Measurements from ENCODE around the gene PPIL6.

The PPIL6 gene

DNA sequence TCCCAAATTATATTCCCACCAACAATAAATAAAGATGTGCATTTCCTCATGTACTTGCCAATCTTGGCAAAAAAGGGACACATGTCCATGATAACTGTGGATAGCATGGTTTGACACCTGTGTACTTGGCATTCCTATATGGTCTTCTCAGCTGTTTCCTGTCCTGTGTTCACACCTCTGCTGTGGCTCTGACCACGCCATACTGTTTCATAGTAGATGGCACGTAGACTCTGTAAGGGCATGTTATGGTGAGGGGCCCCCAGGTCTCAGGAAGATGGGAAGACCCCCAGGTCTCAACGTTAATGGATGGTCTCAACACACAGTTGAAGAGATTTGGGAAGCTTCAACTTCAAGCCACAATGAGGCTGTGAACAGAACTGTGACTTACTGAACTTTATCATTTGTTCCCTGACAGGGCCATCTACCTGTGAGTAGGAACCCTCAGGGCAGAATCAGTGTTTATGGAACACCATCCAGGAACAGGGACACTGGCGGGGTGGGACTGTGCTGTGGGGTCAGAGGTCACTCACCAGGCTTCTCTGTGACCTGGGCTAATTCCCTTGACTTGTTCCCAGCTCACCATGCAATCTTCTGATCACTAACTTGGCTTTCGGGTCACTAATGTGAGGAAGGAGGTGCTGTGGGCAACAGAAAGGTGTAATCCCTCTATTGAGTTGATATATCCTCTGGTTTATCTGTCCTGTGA, 30.8 kb upstream of the PPIL6 start:
- Histone ChIP-seq H3K4me1 (ENCODE audit: control insufficient read depth, insufficient read depth, low read depth, low read length) (peaks cover 4% of the 10 kb centered on the region), H3K27me3 (ENCODE audit: control insufficient read depth in 1 of 2, insufficient read depth in 1 of 2, low read length in 2 of 2) (no peaks in the 10 kb centered on the region), H4K8ac (ENCODE audit: low read length) (no peak overlapping the region), H3K4me2 (ENCODE audit: low read length, poor library complexity, severe bottlenecking) (no peak overlapping the region), H2AK5ac (ENCODE audit: low read length, severe bottlenecking) (no peak overlapping the region), H3K14ac (ENCODE audit: low read length in 2 of 2) (no peak overlapping the region), H3K4me3 (ENCODE audit: insufficient read depth in 1 of 2, low read depth in 1 of 2, low read length in 2 of 2) (no peak overlapping the region), H3K18ac (ENCODE audit: low read depth in 1 of 2, low read length in 2 of 2) (no peak overlapping the region), H2BK5ac (ENCODE audit: low read depth, low read length, poor library complexity, severe bottlenecking) (no peak overlapping the region), H3K9me3 (ENCODE audit: control insufficient read depth, low read length) (no peaks in the 10 kb centered on the region), H2AFZ (ENCODE audit: low read depth, low read length) (no peak overlapping the region), H3K36me3 (ENCODE audit: control insufficient read depth in 1 of 2, insufficient read depth in 2 of 2, low read depth in 1 of 2, low read length in 2 of 2) (peaks cover 53 to 98% of the 10 kb centered on the region in 2 experiments), H2BK12ac (ENCODE audit: low read length in 2 of 2) (no peak overlapping the region), H3K23ac (ENCODE audit: low read length in 2 of 2) (no peak overlapping the region), H3K4ac (ENCODE audit: low read depth in 1 of 2, low read length in 2 of 2) (no peak overlapping the region), H3K79me1 (replicated peaks; ENCODE audit: low read length, poor library complexity, severe bottlenecking) (peaks cover 57% of the 10 kb centered on the region), H4K91ac (ENCODE audit: low read length) (no peak overlapping the region), H2BK15ac (ENCODE audit: low read depth, poor library complexity, severe bottlenecking) (no peak overlapping the region), H3K9ac (ENCODE audit: low read length) (no peak overlapping the region), H2BK120ac (ENCODE audit: low read depth, low read length) (no peak overlapping the region), H3K27ac (ENCODE audit: low read length, poor library complexity, severe bottlenecking) (no peak overlapping the region)
- no peak for DNase-seq
- WGBS = 100% methylated on average over 5 of the region's 5 CpGs

DNA sequence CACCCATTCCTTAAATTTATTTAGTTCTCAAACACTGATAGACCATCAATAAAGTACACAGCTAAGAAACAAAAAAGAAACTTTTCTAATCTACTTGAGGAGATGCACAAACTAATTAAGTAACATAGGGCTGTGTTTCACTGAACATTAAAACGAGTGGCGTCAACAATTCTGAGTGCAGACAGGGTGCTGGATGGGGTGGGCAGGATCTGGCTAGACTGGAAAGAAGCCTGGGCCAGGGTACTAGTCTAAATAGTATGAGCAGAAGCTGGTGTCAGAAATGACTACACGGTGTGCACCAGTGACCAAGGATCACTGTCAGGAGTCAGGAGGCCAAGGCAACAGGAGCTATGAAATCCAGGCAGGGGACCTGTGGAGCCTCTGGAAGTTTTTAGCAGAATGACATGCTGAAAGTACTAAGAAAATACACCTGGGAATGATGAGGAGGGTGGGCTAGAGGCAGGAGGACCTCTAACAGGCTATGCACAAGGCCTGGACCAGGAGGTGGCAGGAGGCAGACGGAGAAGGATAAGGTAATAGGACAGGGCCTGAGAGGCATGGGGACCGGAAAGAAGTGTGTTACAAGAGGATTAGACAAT, 29.3 kb upstream of the PPIL6 start:
- no peak overlapping the region for H2AFZ ChIP-seq (ENCODE audit: low read depth, low read length)
- H3K4ac ChIP-seq (ENCODE audit: low read depth in 1 of 2, low read length in 2 of 2) = no peak overlapping the region
- H3K9ac ChIP-seq (ENCODE audit: low read length) = no peak overlapping the region
- H3K27me3 ChIP-seq (ENCODE audit: control insufficient read depth in 1 of 2, insufficient read depth in 1 of 2, low read length in 2 of 2) = no peaks in the 10 kb centered on the region
- no peak overlapping the region for H2AK5ac ChIP-seq (ENCODE audit: low read length, severe bottlenecking)
- no peak overlapping the region for H4K91ac ChIP-seq (ENCODE audit: low read length)
- H2BK12ac ChIP-seq (ENCODE audit: low read length in 2 of 2) = no peak overlapping the region
- H2BK15ac ChIP-seq (ENCODE audit: low read depth, poor library complexity, severe bottlenecking) = no peak overlapping the region
- H3K4me2 ChIP-seq (ENCODE audit: low read length, poor library complexity, severe bottlenecking) = no peak overlapping the region
- no peak overlapping the region for H3K27ac ChIP-seq (ENCODE audit: low read length, poor library complexity, severe bottlenecking)
- peaks cover 1% of the 10 kb centered on the region for H3K4me1 ChIP-seq (ENCODE audit: control insufficient read depth, insufficient read depth, low read depth, low read length)
- no peak overlapping the region for H2BK5ac ChIP-seq (ENCODE audit: low read depth, low read length, poor library complexity, severe bottlenecking)
- H3K9me3 ChIP-seq (ENCODE audit: control insufficient read depth, low read length) = no peaks in the 10 kb centered on the region
- H2BK120ac ChIP-seq (ENCODE audit: low read depth, low read length) = no peak overlapping the region
- 98% methylated on average over 4 of the region's 5 CpGs for WGBS
- H3K36me3 ChIP-seq (ENCODE audit: control insufficient read depth in 1 of 2, insufficient read depth in 2 of 2, low read depth in 1 of 2, low read length in 2 of 2) = peaks cover 59 to 98% of the 10 kb centered on the region in 2 experiments
- H3K14ac ChIP-seq (ENCODE audit: low read length in 2 of 2) = no peak overlapping the region
- H3K18ac ChIP-seq (ENCODE audit: low read depth in 1 of 2, low read length in 2 of 2) = no peak overlapping the region
- no peak overlapping the region for H3K4me3 ChIP-seq (ENCODE audit: insufficient read depth in 1 of 2, low read depth in 1 of 2, low read length in 2 of 2)
- no peak for DNase-seq
- H3K79me1 ChIP-seq (replicated peaks; ENCODE audit: low read length, poor library complexity, severe bottlenecking) = peaks cover 59% of the 10 kb centered on the region
- no peak overlapping the region for H3K23ac ChIP-seq (ENCODE audit: low read length in 2 of 2)
- no peak overlapping the region for H4K8ac ChIP-seq (ENCODE audit: low read length)

DNA sequence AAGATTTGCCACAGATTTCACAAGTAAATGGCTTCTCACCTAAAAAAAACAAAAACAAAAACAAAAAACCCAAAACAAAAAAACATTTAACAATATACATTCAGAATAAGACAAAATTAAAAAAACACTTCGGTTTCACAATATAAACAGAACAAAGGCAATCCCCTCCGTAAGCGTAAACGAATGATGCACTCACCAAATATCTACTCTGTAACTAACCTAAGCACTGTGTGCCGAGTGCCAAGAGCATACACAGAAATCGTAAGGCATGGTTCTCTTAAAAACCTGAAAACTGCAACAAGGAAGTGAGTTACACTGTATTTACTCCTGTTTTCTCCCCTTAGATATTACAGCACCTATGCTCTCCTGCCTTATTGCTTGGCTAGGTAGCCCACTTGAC, 27.3 kb upstream of the PPIL6 start:
- Histone ChIP-seq H2BK120ac (ENCODE audit: low read depth, low read length) (no peak overlapping the region), H3K36me3 (ENCODE audit: control insufficient read depth in 1 of 2, insufficient read depth in 2 of 2, low read depth in 1 of 2, low read length in 2 of 2) (peaks cover 46 to 98% of the 10 kb centered on the region in 2 experiments), H3K79me1 (replicated peaks; ENCODE audit: low read length, poor library complexity, severe bottlenecking) (peaks cover 48% of the 10 kb centered on the region), H2BK5ac (ENCODE audit: low read depth, low read length, poor library complexity, severe bottlenecking) (no peak overlapping the region), H3K18ac (ENCODE audit: low read depth in 1 of 2, low read length in 2 of 2) (no peak overlapping the region), H2BK15ac (ENCODE audit: low read depth, poor library complexity, severe bottlenecking) (no peak overlapping the region), H3K9ac (ENCODE audit: low read length) (no peak overlapping the region), H3K4me2 (ENCODE audit: low read length, poor library complexity, severe bottlenecking) (no peak overlapping the region), H3K23ac (ENCODE audit: low read length in 2 of 2) (no peak overlapping the region), H4K8ac (ENCODE audit: low read length) (no peak overlapping the region), H3K14ac (ENCODE audit: low read length in 2 of 2) (no peak overlapping the region), H2AFZ (ENCODE audit: low read depth, low read length) (no peak overlapping the region), H4K91ac (ENCODE audit: low read length) (no peak overlapping the region), H3K4me1 (ENCODE audit: control insufficient read depth, insufficient read depth, low read depth, low read length) (no peaks in the 10 kb centered on the region), H2BK12ac (ENCODE audit: low read length in 2 of 2) (no peak overlapping the region), H3K9me3 (ENCODE audit: control insufficient read depth, low read length) (no peaks in the 10 kb centered on the region), H2AK5ac (ENCODE audit: low read length, severe bottlenecking) (no peak overlapping the region), H3K4me3 (ENCODE audit: insufficient read depth in 1 of 2, low read depth in 1 of 2, low read length in 2 of 2) (no peak overlapping the region), H3K27me3 (ENCODE audit: control insufficient read depth in 1 of 2, insufficient read depth in 1 of 2, low read length in 2 of 2) (no peaks in the 10 kb centered on the region), H3K4ac (ENCODE audit: low read depth in 1 of 2, low read length in 2 of 2) (no peak overlapping the region), H3K27ac (ENCODE audit: low read length, poor library complexity, severe bottlenecking) (no peak overlapping the region)
- DNase-seq = peak; percentile 52
- 70% methylated on average over 6 of the region's 6 CpGs for whole genome bisulfite sequencing

DNA sequence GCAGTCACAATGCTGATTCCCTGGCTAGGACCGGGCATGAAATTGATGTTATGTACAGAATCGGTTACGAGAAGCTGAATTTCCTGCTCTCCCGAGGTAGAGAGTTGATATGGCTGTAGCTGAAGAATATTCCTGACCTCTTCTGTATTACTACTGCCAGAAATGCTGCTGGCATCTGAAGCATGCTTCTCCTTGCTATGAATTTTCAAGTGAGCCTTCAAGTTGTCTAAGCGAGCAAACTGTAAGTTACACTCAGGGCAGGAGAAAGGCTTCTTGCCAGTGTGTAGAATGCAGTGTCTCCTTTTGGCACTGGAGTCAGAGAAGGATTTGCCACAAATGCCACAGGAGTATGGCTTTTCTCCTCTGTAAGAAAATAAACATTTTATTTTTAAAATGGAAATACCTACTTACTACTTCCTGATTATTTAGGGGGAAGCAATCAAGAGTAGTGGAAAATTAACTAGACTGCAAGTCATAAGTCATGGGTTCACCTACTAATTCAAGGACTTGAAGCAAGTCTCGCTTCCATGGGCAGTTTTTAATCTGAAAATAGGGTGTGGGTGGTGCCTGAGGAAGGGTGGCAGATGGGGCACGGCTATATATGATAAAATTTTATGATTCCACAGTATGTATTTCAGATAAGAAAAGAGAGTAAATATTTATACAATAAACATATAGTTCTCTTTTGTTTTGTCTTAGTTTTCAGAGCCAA, 25.9 kb upstream of the PPIL6 start:
- Histone ChIP-seq H2BK120ac (ENCODE audit: low read depth, low read length) (no peak overlapping the region), H2BK12ac (ENCODE audit: low read length in 2 of 2) (no peak overlapping the region), H3K23ac (ENCODE audit: low read length in 2 of 2) (no peak overlapping the region), H3K9me3 (ENCODE audit: control insufficient read depth, low read length) (no peaks in the 10 kb centered on the region), H4K8ac (ENCODE audit: low read length) (no peak overlapping the region), H2AFZ (ENCODE audit: low read depth, low read length) (no peak overlapping the region), H3K27ac (ENCODE audit: low read length, poor library complexity, severe bottlenecking) (no peak overlapping the region), H3K4ac (ENCODE audit: low read depth in 1 of 2, low read length in 2 of 2) (no peak overlapping the region), H2BK15ac (ENCODE audit: low read depth, poor library complexity, severe bottlenecking) (no peak overlapping the region), H3K9ac (ENCODE audit: low read length) (no peak overlapping the region), H3K4me3 (ENCODE audit: insufficient read depth in 1 of 2, low read depth in 1 of 2, low read length in 2 of 2) (no peak overlapping the region), H2BK5ac (ENCODE audit: low read depth, low read length, poor library complexity, severe bottlenecking) (no peak overlapping the region), H4K91ac (ENCODE audit: low read length) (no peak overlapping the region), H3K4me2 (ENCODE audit: low read length, poor library complexity, severe bottlenecking) (no peak overlapping the region), H3K79me1 (replicated peaks; ENCODE audit: low read length, poor library complexity, severe bottlenecking) (peaks cover 36% of the 10 kb centered on the region), H3K27me3 (ENCODE audit: control insufficient read depth in 1 of 2, insufficient read depth in 1 of 2, low read length in 2 of 2) (no peaks in the 10 kb centered on the region), H2AK5ac (ENCODE audit: low read length, severe bottlenecking) (no peak overlapping the region), H3K14ac (ENCODE audit: low read length in 2 of 2) (no peak overlapping the region), H3K4me1 (ENCODE audit: control insufficient read depth, insufficient read depth, low read depth, low read length) (no peaks in the 10 kb centered on the region), H3K18ac (ENCODE audit: low read depth in 1 of 2, low read length in 2 of 2) (no peak overlapping the region), H3K36me3 (ENCODE audit: control insufficient read depth in 1 of 2, insufficient read depth in 2 of 2, low read depth in 1 of 2, low read length in 2 of 2) (peaks cover 34 to 97% of the 10 kb centered on the region in 2 experiments)
- WGBS = 93% methylated on average over 6 of the region's 7 CpGs
- no peak for DNase-seq

All from mesenchymal stem cell (in vitro differentiated cells and primary cell).